Neural cell (in vitro differentiated cells): ENCODE data around the gene CCDC80.

Experiments used
- CTCF ChIP-seq: fragments of 450-650 bp; IDR thresholded peaks from 2 replicates; pipeline ENCODE4 v1.5.1; 2014; ENCODE audit warnings: antibody characterized with exemption, mild to moderate bottlenecking, moderate library complexity; ENCODE audit not compliant: poor library complexity, severe bottlenecking
- EP300 ChIP-seq: fragments of 450-650 bp; conservative IDR thresholded peaks from 2 replicates; pipeline ENCODE4 v1.6.1; 2014; ENCODE audit warnings: antibody characterized with exemption, mild to moderate bottlenecking, moderate library complexity; ENCODE audit not compliant: poor library complexity, severe bottlenecking
- EZH2 ChIP-seq: fragments of 200-600, 300-800 bp; shearing (Covaris generic), sonication (generic); IDR thresholded peaks from 2 replicates; pipeline ENCODE4 v1.6.1; 2014; ENCODE audit warnings: antibody characterized with exemption, low read length, borderline replicate concordance, mild to moderate bottlenecking; ENCODE audit not compliant: insufficient read depth, poor library complexity, severe bottlenecking
- MXI1 ChIP-seq: fragments of 450-650 bp; conservative IDR thresholded peaks from 2 replicates; pipeline ENCODE4 v1.6.1; 2014; ENCODE audit warnings: antibody characterized with exemption, mild to moderate bottlenecking; ENCODE audit not compliant: poor library complexity, severe bottlenecking
- POLR2AphosphoS5 ChIP-seq: IDR thresholded peaks from 2 replicates; pipeline ENCODE4 v1.6.1; 2012
- TAF1 ChIP-seq: IDR thresholded peaks from 2 replicates; pipeline ENCODE4 v1.6.1; 2012; ENCODE audit warnings: low read depth
- TF ChIP-seq, protein P1 (sequence below): IDR thresholded peaks from 2 replicates; pipeline ENCODE4 v1.6.1; 2012; ENCODE audit warnings: borderline replicate concordance

DNA sequence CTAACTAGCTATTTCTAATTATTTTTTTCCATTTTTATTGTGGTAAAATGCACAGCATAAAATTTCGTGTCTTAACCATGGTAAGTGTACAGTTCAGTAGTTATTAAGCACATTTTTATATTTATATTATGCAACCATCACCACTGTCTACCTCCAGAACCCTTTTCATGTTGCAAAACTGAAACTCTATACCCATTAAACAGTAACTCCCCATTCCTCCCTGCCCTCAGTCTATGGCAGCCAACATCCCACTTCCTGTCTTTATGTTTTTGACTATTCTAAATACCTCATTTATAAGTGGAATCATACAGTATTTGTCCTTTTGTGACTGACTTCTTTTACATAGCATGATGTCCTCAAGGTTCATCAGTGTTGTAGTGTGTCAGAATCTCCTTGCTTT lies 53.6 kb downstream of the CCDC80 start:
- TF ChIP-seq CTCF (no peak), EZH2 (no peak), EP300 (no peak), POLR2AphosphoS5 (no peak), MXI1 (no peak), TAF1 (no peak)
- TF ChIP-seq, protein P1, sequence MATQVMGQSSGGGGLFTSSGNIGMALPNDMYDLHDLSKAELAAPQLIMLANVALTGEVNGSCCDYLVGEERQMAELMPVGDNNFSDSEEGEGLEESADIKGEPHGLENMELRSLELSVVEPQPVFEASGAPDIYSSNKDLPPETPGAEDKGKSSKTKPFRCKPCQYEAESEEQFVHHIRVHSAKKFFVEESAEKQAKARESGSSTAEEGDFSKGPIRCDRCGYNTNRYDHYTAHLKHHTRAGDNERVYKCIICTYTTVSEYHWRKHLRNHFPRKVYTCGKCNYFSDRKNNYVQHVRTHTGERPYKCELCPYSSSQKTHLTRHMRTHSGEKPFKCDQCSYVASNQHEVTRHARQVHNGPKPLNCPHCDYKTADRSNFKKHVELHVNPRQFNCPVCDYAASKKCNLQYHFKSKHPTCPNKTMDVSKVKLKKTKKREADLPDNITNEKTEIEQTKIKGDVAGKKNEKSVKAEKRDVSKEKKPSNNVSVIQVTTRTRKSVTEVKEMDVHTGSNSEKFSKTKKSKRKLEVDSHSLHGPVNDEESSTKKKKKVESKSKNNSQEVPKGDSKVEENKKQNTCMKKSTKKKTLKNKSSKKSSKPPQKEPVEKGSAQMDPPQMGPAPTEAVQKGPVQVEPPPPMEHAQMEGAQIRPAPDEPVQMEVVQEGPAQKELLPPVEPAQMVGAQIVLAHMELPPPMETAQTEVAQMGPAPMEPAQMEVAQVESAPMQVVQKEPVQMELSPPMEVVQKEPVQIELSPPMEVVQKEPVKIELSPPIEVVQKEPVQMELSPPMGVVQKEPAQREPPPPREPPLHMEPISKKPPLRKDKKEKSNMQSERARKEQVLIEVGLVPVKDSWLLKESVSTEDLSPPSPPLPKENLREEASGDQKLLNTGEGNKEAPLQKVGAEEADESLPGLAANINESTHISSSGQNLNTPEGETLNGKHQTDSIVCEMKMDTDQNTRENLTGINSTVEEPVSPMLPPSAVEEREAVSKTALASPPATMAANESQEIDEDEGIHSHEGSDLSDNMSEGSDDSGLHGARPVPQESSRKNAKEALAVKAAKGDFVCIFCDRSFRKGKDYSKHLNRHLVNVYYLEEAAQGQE, result no peak
